HK-2 (cell line): ENCODE results near the gene TMEM109.
A peak's percentile ranks its signal among the peaks of the same experiment; 100 is the strongest.
"Not testable (repeated sequence)": the region's sequence is repeated elsewhere in the genome, so short reads cannot be mapped to it uniquely, and the experiment has no call there.

ENCODE experiments used
- DNase-seq: peaks from one replicate; pipeline ENCODE4 v3.0.0-alpha.2; 2018; ENCODE audit not compliant: unreplicated experiment

TMEM109 gene

GRCh38 chr11:60878245-60879101 is 35.5 kb upstream of the TMEM109 start:
- no peak for DNase-seq

- no peak for DNase-seq
Measured at GRCh38 chr11:60879104-60879503, 34.9 kb upstream of the TMEM109 start.

GRCh38 chr11:60879971-60880588 is 33.9 kb upstream of the TMEM109 start:
- DNase-seq: no peak

GRCh38 chr11:60880643-60881282 is 33.2 kb upstream of the TMEM109 start:
- no peak for DNase-seq

- peak; percentile 13 for DNase-seq
Measured at GRCh38 chr11:60887556-60887955, 26.4 kb upstream of the TMEM109 start.

GRCh38 chr11:60889869-60890311 is 24.1 kb upstream of the TMEM109 start:
- no peak for DNase-seq

- DNase-seq: no peak
Measured at GRCh38 chr11:60890696-60891095, 23.3 kb upstream of the TMEM109 start.

GRCh38 chr11:60891103-60891741 is 22.7 kb upstream of the TMEM109 start:
- no peak for DNase-seq

GRCh38 chr11:60895687-60896086 is 18.3 kb upstream of the TMEM109 start:
- DNase-seq: no peak

GRCh38 chr11:60897496-60897895 is 16.5 kb upstream of the TMEM109 start:
- no peak for DNase-seq

GRCh38 chr11:60899046-60899936 is 14.7 kb upstream of the TMEM109 start:
- DNase-seq: peak; percentile 31

- no peak for DNase-seq
Measured at GRCh38 chr11:60899977-60900376, 14.0 kb upstream of the TMEM109 start.

GRCh38 chr11:60900673-60901404 is 13.1 kb upstream of the TMEM109 start:
- DNase-seq: no peak

- DNase-seq: no peak
Measured at GRCh38 chr11:60902625-60903024, 11.3 kb upstream of the TMEM109 start.

GRCh38 chr11:60905047-60905446 is 8.9 kb upstream of the TMEM109 start:
- DNase-seq: no peak

- DNase-seq: no peak
Measured at GRCh38 chr11:60905551-60906113, 8.3 kb upstream of the TMEM109 start.

- DNase-seq: peak; percentile 93
Measured at GRCh38 chr11:60906132-60906972, 7.6 kb upstream of the TMEM109 start, which contains the start of gene PRPF19. Gene PRPF19, minus strand, starts transcription at chr11:60906585. Its CDS starts 203 bp downstream, at chr11:60906382.

- DNase-seq: no peak
Measured at GRCh38 chr11:60908803-60909202, 5.2 kb upstream of the TMEM109 start.

GRCh38 chr11:60909680-60910280 is 4.2 kb upstream of the TMEM109 start:
- DNase-seq: not testable (repeated sequence)
